CD4-positive, alpha-beta memory T cell (primary cell): ENCODE measurements around the gene CNOT6. TPM values are rescaled to one million over a fixed set of nuclear protein-coding genes. Genes with fewer than 3 reads are reported as not detected.

Experiments used
- polyA plus RNA-seq, 2 donors: library from polyadenylated mRNA; unstranded; fragments of 300-500 nt; fragmentation: Illumina TruSeq; gene quantifications; one replicate each; pipeline ENCODE4 v1.2.3, GENCODE V29; 2021
- total RNA-seq, 2 experiments: library from RNA; stranded (reverse); gene quantifications; one replicate each; pipeline ENCODE4 v1.2.3, GENCODE V29; 2021

The CNOT6 gene
- total and polyA plus RNA-seq, 4 experiments from 2014 or later = 3.9 to 37.8 (median 19.6) TPM

Other genes starting within 250 kb of the CNOT6 start
- 10 to 100 TPM; 39.1 TPM for gene MAPK9, start 202.3 kb upstream of the CNOT6 start, total RNA-seq
- 10 to 100 TPM; 21.8 to 31.1 TPM for gene MAPK9, start 202.3 kb upstream of the CNOT6 start, polyA plus RNA-seq
- under 1 TPM; 0.12 to 1.00 TPM for gene GFPT2, start 141.0 kb upstream of the CNOT6 start, total RNA-seq
- gene GFPT2, start 141.0 kb upstream of the CNOT6 start, polyA plus RNA-seq = under 1 TPM in 1 of 2 donors, not detected in 1; 0.13 TPM
- not detected for gene SCGB3A1, start 97.1 kb downstream of the CNOT6 start, total RNA-seq
- not detected for gene SCGB3A1, start 97.1 kb downstream of the CNOT6 start, polyA plus RNA-seq
- gene FLT4, start 155.2 kb downstream of the CNOT6 start, total RNA-seq = 10 to 100 TPM in 1 of 2 experiments, 1 to 10 TPM in 1; 6.9 to 10.3 TPM
- gene FLT4, start 155.2 kb downstream of the CNOT6 start, polyA plus RNA-seq = 1 to 10 TPM in 1 of 2 donors, not detected in 1; 1.2 TPM
- gene OR2Y1, start 245.7 kb downstream of the CNOT6 start, total RNA-seq = not detected
- gene OR2Y1, start 245.7 kb downstream of the CNOT6 start, polyA plus RNA-seq = not detected